Heart right ventricle (tissue), 16 donors: ENCODE measurements around the gene SLC38A2. TPM values are rescaled to one million over a fixed set of nuclear protein-coding genes. Genes with fewer than 3 reads are reported as not detected.
A peak's percentile ranks its signal among the peaks of the same experiment; 100 is the strongest.

ENCODE experiments used
- ATAC-seq, 8 donors: fragments of 200-7000 bp; cut with Tn5 transposase; one replicate each; pipeline ENCODE4 v1.9.1; 2020; ENCODE audit warnings: mild to moderate bottlenecking in 8 of 8, moderate library complexity in 8 of 8, moderate number of reproducible peaks in 1 of 8
- DNase-seq, 2 donors: peaks; one replicate each; pipeline ENCODE4 v3.0.0-alpha.2; 2020
- H3K27ac ChIP-seq, 10 donors: fragments of 200-600 bp; sonication (generic) in 2 of 10; one replicate each; pipeline versions ENCODE4 v1.5.0 to v1.8.0; 2020 to 2022; ENCODE audit warnings: mild to moderate bottlenecking in 3 of 10
- H3K27me3 ChIP-seq, 7 donors: fragments of 200-600 bp; one replicate each; pipeline ENCODE4 v1.8.0; 2021 to 2022; ENCODE audit warnings: mild to moderate bottlenecking in 2 of 7
- H3K36me3 ChIP-seq, 9 donors: fragments of 200-600 bp; sonication (generic) in 1 of 9; one replicate each; pipeline versions ENCODE4 v1.5.0 to v1.8.0; 2020 to 2022; ENCODE audit warnings: mild to moderate bottlenecking in 2 of 9
- H3K4me1 ChIP-seq, 9 donors: fragments of 200-600 bp; sonication (generic) in 1 of 9; one replicate each; pipeline versions ENCODE4 v1.5.0 to v1.8.0; 2020 to 2022; ENCODE audit warnings: mild to moderate bottlenecking in 4 of 9
- H3K4me3 ChIP-seq, 10 donors: fragments of 200-600 bp; sonication (generic) in 2 of 10; one replicate each; pipeline versions ENCODE4 v1.5.0 to v1.8.0; 2020 to 2022; ENCODE audit warnings: mild to moderate bottlenecking in 7 of 10, moderate library complexity in 2 of 10
- H3K9me3 ChIP-seq, 11 donors: fragments of 200-600 bp in 10 of 11; sonication (generic) in 2 of 11; one replicate each; pipeline versions ENCODE4 v1.5.0 to v1.8.0; 2013 to 2022; ENCODE audit warnings: mild to moderate bottlenecking in 2 of 11, control low read depth in 1 of 11, moderate library complexity in 1 of 11
- CTCF ChIP-seq, 9 donors: fragments of 200-600 bp; sonication (generic) in 2 of 9; IDR thresholded peaks; one replicate each; pipeline versions ENCODE4 v1.5.0 to v1.8.0; 2021 to 2022; ENCODE audit warnings: antibody characterized with exemption in 9 of 9, mild to moderate bottlenecking in 5 of 9, moderate library complexity in 1 of 9
- WGBS, 2 donors: extraction: QIAGEN DNeasy Blood & Tissue Kit; methylation state at CpG; one replicate each; pipeline ENCODE4 v1.1.7; 2013; ENCODE audit warnings: inconsistent platforms in 1 of 2; 5-methylcytosine and 5-hydroxymethylcytosine counted together
- intact Hi-C, 10 donors: fragments of 100-400 bp; cut with DNase I; formaldehyde crosslinking; loops; one replicate each; pipeline versions ENCODE4 v1.11.1 to v1.14.2; 2022
- polyA plus RNA-seq, 2 donors: library from polyadenylated mRNA; stranded (reverse); fragments of 200-250 nt; gene quantifications; one replicate each; pipeline ENCODE4 v1.2.3, GENCODE V29; 2013
- total RNA-seq, 10 donors: library from RNA; stranded (reverse); fragmentation: NEBNext Ultra II Directional in 3 of 10; extraction: Animal tissue kit (Norgen Biotek cat#: 25700) in 3 of 10; gene quantifications; one replicate each; pipeline versions ENCODE4 v1.2.1 to v1.2.4, GENCODE V29; 2021 to 2023
- donor health status: Arrhythmogenic right ventricular cardiomyopathy.
- donor health status: ischemic (EF 13 %, LVEDD 7.1; RV severe dilation, severe dysfunction).
- donor health status: healthy with polysubstance abuse.
- donor health status: DM: no; HTN: yes; CAD: no.
- donor health status: DM: no; HTN: no; CAD: no.
- donor health status: ischemic (EF 25% LVEDD 6.9; RV normal size, moderate dysfunction).
- donor health status: ischemic (EF 25% LVEDD 5.7; RV mildly dilated, moderate dysfunction).
- donor health status: healthy.
- donor health status: DM: yes; HTN: yes; CAD: no.
- donor health status: Ischemic cardiomyopathy.
- donor health status: ischemic (EF 35%, LVEDD 5.7; RV mildly dilated, moderate dysfunction).
- donor health status: nonischemic (EF 11% LVEDD 7.7; RV severe dilation, severe dysfunction).
- donor health status: DM: yes; HTN: yes; CAD: no.
- donor health status: PGD.
- donor health status: ischemic (EF 29% LVEDD 5.4; RV normal size, mild dysfunction).
- donor health status: nonischemic (EF 23%, LVEDD 6.1; RV moderate dilation, normal function).

SLC38A2 gene
- total and polyA plus RNA-seq, 12 donors = 65.3 to 203 (median 107) TPM

- H3K27me3 ChIP-seq = no peaks in the 10 kb centered on the region
- DNase-seq = no peak
- H3K27ac ChIP-seq = no peak overlapping the region
- intact Hi-C loops = loop anchor here in 1 of 10 donors (10.0 kb wide), 1 partner anchor 307 kb away; no protein-coding TSS in a partner anchor
- ATAC-seq = peak in 6 of 8 donors; percentile 17 to 49 (median 30)
- TF ChIP-seq CTCF (IDR thresholded peaks at IDR 0.05) = no peak
- WGBS, 2 donors = 35 to 37% methylated on average over 6 of the region's 6 CpGs
- H3K4me1 ChIP-seq = peaks cover 0 to 36% (median 3%) of the 10 kb centered on the region in 9 donors
- peaks cover 0 to 49% (median 38%) of the 10 kb centered on the region in 9 donors for H3K36me3 ChIP-seq
- H3K9me3 ChIP-seq = no peaks in the 10 kb centered on the region
- H3K4me3 ChIP-seq = no peak overlapping the region
These were observed 14.9 kb downstream of the SLC38A2 start for GRCh38 chr12:46357438-46358324.

- H3K4me1 ChIP-seq = peaks cover 0 to 28% (median 3%) of the 10 kb centered on the region in 9 donors
- 65 to 67% methylated on average over 5 of the region's 5 CpGs for WGBS, 2 donors
- no peak for DNase-seq
- intact Hi-C loops = loop anchor here in 1 of 10 donors (10.0 kb wide), 1 partner anchor 308 kb away; no protein-coding TSS in a partner anchor
- TF ChIP-seq CTCF (IDR thresholded peaks at IDR 0.05) = no peak
- no peak overlapping the region for H3K4me3 ChIP-seq
- H3K27ac ChIP-seq = no peak overlapping the region
- H3K9me3 ChIP-seq = no peaks in the 10 kb centered on the region
- peaks cover 0 to 41% (median 29%) of the 10 kb centered on the region in 9 donors for H3K36me3 ChIP-seq
- peak in 3 of 8 donors; percentile 15 to 73 (median 30) for ATAC-seq
- no peaks in the 10 kb centered on the region for H3K27me3 ChIP-seq
These were observed 15.7 kb downstream of the SLC38A2 start for GRCh38 chr12:46356655-46357437.

GRCh38 chr12:46354802-46355199, 17.8 kb downstream of the SLC38A2 start:
- Histone ChIP-seq H3K4me3 (no peak overlapping the region), H3K4me1 (peaks cover 0 to 11% (median under 1%) of the 10 kb centered on the region in 9 donors), H3K9me3 (no peaks in the 10 kb centered on the region), H3K27ac (no peak overlapping the region), H3K36me3 (peaks cover 0 to 21% (median 9%) of the 10 kb centered on the region in 9 donors), H3K27me3 (no peaks in the 10 kb centered on the region)
- WGBS, 2 donors = 41 to 56% methylated on average over 1 of the region's 1 CpG
- intact Hi-C loops = loop anchor here in 1 of 10 donors (10.0 kb wide), 1 partner anchor 310 kb away; no protein-coding TSS in a partner anchor
- DNase-seq (no peak), ATAC-seq (no peak)
- no peak for TF ChIP-seq CTCF (IDR thresholded peaks at IDR 0.05)
